Suprapubic skin (tissue), 3 donors: Measurements from ENCODE around the gene BTBD2.

ENCODE experiments used
- EP300 ChIP-seq: sonication (generic); formaldehyde crosslinking; IDR thresholded peaks from one replicate; pipeline ENCODE4 v1.6.1; 2017; ENCODE audit warnings: antibody characterized with exemption
- TF ChIP-seq, protein P1 (sequence below), 2 donors: fragments of 200-600 bp in 1 of 2; fragments of 450-650 bp in 1 of 2; sonication (generic) in 1 of 2; IDR thresholded peaks; one replicate each; pipeline ENCODE4 v1.5.1; 2016 to 2019; ENCODE audit warnings: antibody characterized with exemption in 2 of 2, mild to moderate bottlenecking in 1 of 2, moderate library complexity in 1 of 2

DNA sequence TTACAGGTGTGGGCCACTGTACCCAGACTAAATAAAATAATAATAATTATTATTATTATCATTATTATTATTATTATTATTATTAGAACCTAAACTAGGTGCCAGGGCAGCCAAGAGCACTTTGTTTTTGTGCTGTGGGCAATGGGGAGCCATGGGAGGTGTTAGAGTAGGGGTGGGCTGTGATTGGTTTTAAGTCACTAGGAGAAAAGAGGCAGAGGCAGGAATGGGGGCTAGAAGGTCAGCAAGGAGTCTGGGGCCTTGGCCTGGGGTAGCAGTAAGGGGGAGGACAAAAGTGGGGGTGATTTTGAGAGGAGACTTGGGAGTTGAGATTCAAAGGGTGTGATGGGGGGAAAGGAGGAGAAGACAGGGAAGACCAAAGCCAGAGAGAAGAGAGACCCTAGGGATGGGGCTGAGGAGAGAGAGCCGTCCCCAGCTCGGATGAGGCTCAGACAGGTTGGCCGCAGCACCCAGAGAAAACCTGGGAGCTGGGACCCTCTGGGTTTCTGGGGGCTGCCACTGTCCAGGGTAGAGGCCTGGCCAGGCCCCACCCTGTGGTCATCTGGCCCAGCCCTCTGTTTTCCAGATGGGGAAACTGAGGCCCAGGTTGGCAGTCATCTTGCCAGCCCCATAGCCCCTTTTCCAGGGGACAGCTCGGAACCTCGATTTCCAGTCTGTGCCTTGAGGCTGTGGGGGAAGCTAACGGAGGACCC, 17.8 kb upstream of the BTBD2 start:
- TF ChIP-seq, protein P1, sequence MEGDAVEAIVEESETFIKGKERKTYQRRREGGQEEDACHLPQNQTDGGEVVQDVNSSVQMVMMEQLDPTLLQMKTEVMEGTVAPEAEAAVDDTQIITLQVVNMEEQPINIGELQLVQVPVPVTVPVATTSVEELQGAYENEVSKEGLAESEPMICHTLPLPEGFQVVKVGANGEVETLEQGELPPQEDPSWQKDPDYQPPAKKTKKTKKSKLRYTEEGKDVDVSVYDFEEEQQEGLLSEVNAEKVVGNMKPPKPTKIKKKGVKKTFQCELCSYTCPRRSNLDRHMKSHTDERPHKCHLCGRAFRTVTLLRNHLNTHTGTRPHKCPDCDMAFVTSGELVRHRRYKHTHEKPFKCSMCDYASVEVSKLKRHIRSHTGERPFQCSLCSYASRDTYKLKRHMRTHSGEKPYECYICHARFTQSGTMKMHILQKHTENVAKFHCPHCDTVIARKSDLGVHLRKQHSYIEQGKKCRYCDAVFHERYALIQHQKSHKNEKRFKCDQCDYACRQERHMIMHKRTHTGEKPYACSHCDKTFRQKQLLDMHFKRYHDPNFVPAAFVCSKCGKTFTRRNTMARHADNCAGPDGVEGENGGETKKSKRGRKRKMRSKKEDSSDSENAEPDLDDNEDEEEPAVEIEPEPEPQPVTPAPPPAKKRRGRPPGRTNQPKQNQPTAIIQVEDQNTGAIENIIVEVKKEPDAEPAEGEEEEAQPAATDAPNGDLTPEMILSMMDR (IDR thresholded peaks at IDR 0.05), result no peak
- no peak for TF ChIP-seq EP300
